Measurements from ENCODE around the gene TBL1XR1. TPM values are rescaled to one million over a fixed set of nuclear protein-coding genes. Genes with fewer than 3 reads are reported as not detected.

The TBL1XR1 gene
- total RNA-seq, 1 experiment from 2014 or later, result 192 TPM

DNA sequence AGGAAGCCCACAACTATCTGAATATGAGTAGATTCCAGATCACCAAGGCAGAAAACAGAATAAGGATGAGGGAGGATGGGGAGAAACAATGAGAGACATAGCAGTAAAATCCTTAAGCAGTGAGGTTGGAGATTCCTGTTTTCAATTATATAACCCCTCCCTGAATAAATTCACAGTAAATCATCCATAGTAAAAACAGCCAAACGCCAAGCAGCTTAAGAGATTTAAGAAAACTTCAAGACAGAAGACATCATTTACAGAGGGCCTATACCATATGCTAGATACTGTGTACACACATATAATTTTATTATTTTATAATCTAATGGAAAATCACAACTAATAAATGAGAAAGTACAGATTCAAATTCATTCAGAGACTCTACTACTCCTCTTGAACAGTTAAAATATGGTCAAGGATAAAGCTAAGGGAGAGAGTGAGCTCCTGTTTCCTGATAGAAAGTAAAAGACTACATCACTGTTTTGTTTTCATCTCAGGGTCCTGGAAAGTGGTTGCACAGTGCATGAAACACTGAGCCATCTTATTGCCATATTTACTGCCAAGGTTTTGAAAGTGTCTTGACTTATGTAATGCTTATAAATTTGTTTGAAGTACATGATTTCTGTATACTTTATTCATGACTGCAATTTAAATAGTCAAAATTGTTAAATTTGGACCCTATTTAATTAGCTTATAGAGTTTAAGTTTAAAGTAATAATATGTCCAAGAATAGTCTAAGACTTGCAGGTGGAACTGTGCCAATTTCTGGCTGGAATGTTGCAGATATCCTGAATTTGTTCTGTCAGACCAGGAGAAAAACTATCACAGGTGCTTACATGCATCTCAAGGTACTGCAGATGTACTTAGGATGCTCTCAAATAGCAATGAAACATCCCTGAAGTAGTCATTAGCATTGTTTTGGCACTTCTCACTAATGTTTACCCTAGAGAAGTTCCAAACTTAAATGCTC lies 141.4 kb downstream of the TBL1XR1 start:
- no peaks in the 10 kb centered on the region for H3K27me3 ChIP-seq (ENCODE audit: control insufficient read depth, insufficient read depth, low read length)
- in situ Hi-C loops (cut with HindIII; ENCODE audit: low pct_unique_long_range_greater_than_20kb, low sequenced_read_pairs), result no loop called here
- POLR2A ChIA-PET, result no interaction called here
- no peak overlapping the region for H3K4me3 ChIP-seq (ENCODE audit: low read depth in 2 of 2, low read length in 2 of 2)
- CTCF ChIA-PET, result no interaction called here
- no peak overlapping the region; the same call in 1 of the 2 replicates for H3K27ac ChIP-seq (ENCODE audit: low read length)
- H3K9me3 ChIP-seq (ENCODE audit: control insufficient read depth, insufficient read depth, low read depth, low read length), result no peaks in the 10 kb centered on the region
- H3K36me3 ChIP-seq (ENCODE audit: control insufficient read depth, insufficient read depth, low read length), result no peaks in the 10 kb centered on the region; the same call in 1 of the 2 replicates
- BruUV-seq (replicated peaks), result no TSS peak
- H3K4me1 ChIP-seq (ENCODE audit: control insufficient read depth, insufficient read depth, low read length), result peaks cover 44% of the 10 kb centered on the region
- ATAC-seq, result no peak
- intact Hi-C loops (cut with micrococcal nuclease; ENCODE audit: unreplicated experiment), result no loop called here
- no peak for DNase-seq (ENCODE audit: low read depth, low spot score)
- TF ChIP-seq TCF7L2 (IDR thresholded peaks at IDR 0.05; ENCODE audit: low read depth, low read length) (no peak), SIN3A (IDR thresholded peaks at IDR 0.05; ENCODE audit: borderline replicate concordance, insufficient read depth, low read depth, low read length) (no peak), POLR2AphosphoS5 (IDR thresholded peaks at IDR 0.05; ENCODE audit: low read depth, low read length) (no peak)
- TF ChIP-seq, protein P1, sequence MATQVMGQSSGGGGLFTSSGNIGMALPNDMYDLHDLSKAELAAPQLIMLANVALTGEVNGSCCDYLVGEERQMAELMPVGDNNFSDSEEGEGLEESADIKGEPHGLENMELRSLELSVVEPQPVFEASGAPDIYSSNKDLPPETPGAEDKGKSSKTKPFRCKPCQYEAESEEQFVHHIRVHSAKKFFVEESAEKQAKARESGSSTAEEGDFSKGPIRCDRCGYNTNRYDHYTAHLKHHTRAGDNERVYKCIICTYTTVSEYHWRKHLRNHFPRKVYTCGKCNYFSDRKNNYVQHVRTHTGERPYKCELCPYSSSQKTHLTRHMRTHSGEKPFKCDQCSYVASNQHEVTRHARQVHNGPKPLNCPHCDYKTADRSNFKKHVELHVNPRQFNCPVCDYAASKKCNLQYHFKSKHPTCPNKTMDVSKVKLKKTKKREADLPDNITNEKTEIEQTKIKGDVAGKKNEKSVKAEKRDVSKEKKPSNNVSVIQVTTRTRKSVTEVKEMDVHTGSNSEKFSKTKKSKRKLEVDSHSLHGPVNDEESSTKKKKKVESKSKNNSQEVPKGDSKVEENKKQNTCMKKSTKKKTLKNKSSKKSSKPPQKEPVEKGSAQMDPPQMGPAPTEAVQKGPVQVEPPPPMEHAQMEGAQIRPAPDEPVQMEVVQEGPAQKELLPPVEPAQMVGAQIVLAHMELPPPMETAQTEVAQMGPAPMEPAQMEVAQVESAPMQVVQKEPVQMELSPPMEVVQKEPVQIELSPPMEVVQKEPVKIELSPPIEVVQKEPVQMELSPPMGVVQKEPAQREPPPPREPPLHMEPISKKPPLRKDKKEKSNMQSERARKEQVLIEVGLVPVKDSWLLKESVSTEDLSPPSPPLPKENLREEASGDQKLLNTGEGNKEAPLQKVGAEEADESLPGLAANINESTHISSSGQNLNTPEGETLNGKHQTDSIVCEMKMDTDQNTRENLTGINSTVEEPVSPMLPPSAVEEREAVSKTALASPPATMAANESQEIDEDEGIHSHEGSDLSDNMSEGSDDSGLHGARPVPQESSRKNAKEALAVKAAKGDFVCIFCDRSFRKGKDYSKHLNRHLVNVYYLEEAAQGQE (IDR thresholded peaks at IDR 0.05; ENCODE audit: insufficient read depth in 1 of 2, low read depth in 2 of 2, low read length in 1 of 2), result no peak
- TF ChIP-seq, protein P2, sequence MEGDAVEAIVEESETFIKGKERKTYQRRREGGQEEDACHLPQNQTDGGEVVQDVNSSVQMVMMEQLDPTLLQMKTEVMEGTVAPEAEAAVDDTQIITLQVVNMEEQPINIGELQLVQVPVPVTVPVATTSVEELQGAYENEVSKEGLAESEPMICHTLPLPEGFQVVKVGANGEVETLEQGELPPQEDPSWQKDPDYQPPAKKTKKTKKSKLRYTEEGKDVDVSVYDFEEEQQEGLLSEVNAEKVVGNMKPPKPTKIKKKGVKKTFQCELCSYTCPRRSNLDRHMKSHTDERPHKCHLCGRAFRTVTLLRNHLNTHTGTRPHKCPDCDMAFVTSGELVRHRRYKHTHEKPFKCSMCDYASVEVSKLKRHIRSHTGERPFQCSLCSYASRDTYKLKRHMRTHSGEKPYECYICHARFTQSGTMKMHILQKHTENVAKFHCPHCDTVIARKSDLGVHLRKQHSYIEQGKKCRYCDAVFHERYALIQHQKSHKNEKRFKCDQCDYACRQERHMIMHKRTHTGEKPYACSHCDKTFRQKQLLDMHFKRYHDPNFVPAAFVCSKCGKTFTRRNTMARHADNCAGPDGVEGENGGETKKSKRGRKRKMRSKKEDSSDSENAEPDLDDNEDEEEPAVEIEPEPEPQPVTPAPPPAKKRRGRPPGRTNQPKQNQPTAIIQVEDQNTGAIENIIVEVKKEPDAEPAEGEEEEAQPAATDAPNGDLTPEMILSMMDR (IDR thresholded peaks at IDR 0.05), result no peak

- intact Hi-C loops (cut with micrococcal nuclease; ENCODE audit: unreplicated experiment) (loop anchor here (5.0 kb wide), 2 partner anchors 424 to 1334 kb away; no protein-coding TSS in a partner anchor), in situ Hi-C loops (cut with HindIII; ENCODE audit: low pct_unique_long_range_greater_than_20kb, low sequenced_read_pairs) (no loop called here)
- Histone ChIP-seq H3K9me3 (ENCODE audit: control insufficient read depth, insufficient read depth, low read depth, low read length) (no peaks in the 10 kb centered on the region), H3K36me3 (ENCODE audit: control insufficient read depth, insufficient read depth, low read length) (peaks cover 20% of the 10 kb centered on the region; the same call in 1 of the 2 replicates), H3K4me1 (ENCODE audit: control insufficient read depth, insufficient read depth, low read length) (peaks cover 45% of the 10 kb centered on the region), H3K27me3 (ENCODE audit: control insufficient read depth, insufficient read depth, low read length) (no peaks in the 10 kb centered on the region), H3K27ac (ENCODE audit: low read length) (peak overlapping the region; percentile 85; the same call in 1 of the 2 replicates), H3K4me3 (ENCODE audit: low read depth in 2 of 2, low read length in 2 of 2) (no peak overlapping the region)
- TF ChIP-seq TCF7L2 (IDR thresholded peaks at IDR 0.05; ENCODE audit: low read depth, low read length) (no peak), POLR2AphosphoS5 (IDR thresholded peaks at IDR 0.05; ENCODE audit: low read depth, low read length) (no peak), SIN3A (IDR thresholded peaks at IDR 0.05; ENCODE audit: borderline replicate concordance, insufficient read depth, low read depth, low read length) (no peak)
- TF ChIP-seq, protein P1 (IDR thresholded peaks at IDR 0.05; ENCODE audit: insufficient read depth in 1 of 2, low read depth in 2 of 2, low read length in 1 of 2), result no peak
- TF ChIP-seq, protein P2 (IDR thresholded peaks at IDR 0.05), result no peak
- ChIA-PET POLR2A (no interaction called here), CTCF (no interaction called here)
- ATAC-seq, result no peak
- BruUV-seq (replicated peaks), result no TSS peak
- DNase-seq (ENCODE audit: low read depth, low spot score), result no peak
Observed at GRCh38 chr3:177053107-177053506, 144.2 kb downstream of the TBL1XR1 start.

All from Panc1 (cell line).